HG03097 (cell line): ENCODE results near the gene CT47A1.
"Not testable (repeated sequence)": the region's sequence is repeated elsewhere in the genome, so short reads cannot be mapped to it uniquely, and the experiment has no call there.

Experiments
- ATAC-seq: cut with Tn5 transposase; IDR thresholded peaks from one replicate; pipeline ENCODE4 v1.9.1; 2021; ENCODE audit not compliant: unreplicated experiment, low FRiP score

CT47A1 gene

DNA sequence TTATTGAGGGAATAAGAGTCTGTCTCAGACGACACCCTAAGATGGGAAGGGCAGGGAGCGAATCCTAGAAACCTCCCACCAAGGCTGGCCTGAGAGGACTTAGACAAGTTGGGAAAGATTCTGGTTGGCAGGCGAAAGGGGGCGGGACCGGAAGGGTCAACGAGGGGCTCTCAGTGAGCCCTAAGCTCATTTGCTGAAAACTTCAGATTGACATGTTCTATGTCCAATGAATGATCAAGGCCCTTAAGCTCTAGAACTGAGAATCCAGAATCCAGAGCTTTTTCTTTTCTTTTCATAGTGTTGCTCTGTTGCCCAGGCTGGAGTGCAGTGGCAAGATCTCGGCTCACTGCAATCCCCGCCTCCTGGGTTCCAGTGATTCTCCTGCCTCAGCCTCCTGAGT is at the start of gene CT47A1:
TSS of gene CT47A1 (minus strand) at position 101 of the 400 bp plus-strand sequence. CDS start 231 bp downstream, outside the sequence.
- ATAC-seq, result not testable (repeated sequence)

- no peak for ATAC-seq
Observed at GRCh38 chrX:121032531-121032930, 47.0 kb upstream of the CT47A1 start.

GRCh38 chrX:121030083-121030482 is 44.5 kb upstream of the CT47A1 start:
- ATAC-seq, result no peak

GRCh38 chrX:121028419-121028818 is 42.9 kb upstream of the CT47A1 start:
- no peak for ATAC-seq

DNA sequence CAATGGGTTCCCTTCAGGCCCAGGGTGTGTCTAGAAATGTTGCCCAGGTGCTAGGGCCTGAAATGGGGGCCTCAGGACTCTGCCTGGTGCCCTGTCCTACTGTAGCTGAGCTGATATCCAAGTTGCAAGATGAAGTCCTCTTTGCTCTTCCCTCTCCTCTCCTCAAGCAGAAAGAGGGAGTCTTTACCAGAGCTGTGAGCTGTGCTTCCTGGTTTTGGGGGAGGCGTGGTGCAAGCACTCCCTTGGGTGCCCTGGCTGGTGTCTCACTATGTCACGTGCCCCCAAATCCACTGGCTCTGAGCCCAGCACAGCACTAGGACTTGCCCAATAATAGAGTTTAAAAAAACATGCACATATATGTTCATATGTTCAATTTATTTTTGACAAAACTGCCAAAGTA is 29.3 kb upstream of the CT47A1 start:
- no peak for ATAC-seq

- no peak for ATAC-seq
Observed at GRCh38 chrX:121013897-121014455, 28.4 kb upstream of the CT47A1 start.

DNA sequence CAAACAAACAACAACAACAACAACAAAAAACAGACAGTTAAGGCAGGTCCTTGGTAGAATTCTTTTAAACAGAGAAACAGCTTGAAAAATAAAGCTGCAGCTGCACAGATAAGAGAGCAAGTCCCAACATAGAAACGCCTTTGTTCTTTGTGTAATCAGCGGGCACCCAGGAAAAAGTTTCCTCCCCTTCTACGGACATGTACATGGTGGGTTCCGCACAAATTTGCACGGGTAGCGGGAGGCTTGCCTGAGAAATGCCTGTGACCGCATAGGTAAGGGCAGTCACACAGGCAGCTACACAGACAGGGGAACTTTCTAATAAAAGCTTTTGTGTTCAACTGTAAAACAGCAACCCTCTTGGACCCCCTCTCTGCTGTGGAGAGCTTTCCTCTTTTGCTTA is 25.7 kb upstream of the CT47A1 start:
- no peak for ATAC-seq

DNA sequence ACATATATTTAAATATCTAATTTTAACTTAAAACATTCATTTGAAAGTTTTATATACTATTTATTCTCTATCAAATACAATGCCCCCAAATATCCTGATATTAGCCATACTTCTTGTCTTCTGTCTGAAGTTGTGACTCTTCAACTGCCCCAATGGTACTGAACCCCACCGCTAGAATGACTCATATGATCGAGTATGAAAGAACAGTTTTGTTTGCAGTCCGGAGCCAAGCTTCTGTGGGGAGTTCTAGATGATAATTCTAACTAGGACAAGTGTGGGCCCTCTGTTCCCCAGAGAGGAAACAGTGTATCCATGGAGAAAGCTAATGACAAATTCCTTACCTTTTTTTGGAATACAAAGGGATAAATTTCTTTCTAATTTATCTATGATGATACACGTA is 24.7 kb upstream of the CT47A1 start:
- no peak for ATAC-seq

DNA sequence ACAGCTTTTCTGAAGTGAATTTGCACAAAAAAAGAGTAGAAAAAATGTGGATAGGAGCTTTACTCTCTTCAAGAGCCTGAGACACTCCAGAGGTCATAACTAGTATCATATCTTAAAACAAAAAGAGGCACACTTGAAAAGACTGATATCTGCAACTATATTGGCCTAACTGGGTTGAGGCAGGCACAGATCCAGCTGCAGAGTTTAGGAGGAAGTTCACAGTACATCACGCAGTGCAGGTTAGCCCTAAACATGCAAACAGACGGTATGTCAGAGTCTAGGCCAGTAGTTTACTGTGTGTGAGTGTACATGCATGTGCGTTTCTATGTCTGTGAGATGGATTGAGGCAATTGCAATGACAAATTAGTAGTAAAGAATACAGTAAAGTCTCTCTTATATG is 24.2 kb upstream of the CT47A1 start:
- ATAC-seq, result no peak

DNA sequence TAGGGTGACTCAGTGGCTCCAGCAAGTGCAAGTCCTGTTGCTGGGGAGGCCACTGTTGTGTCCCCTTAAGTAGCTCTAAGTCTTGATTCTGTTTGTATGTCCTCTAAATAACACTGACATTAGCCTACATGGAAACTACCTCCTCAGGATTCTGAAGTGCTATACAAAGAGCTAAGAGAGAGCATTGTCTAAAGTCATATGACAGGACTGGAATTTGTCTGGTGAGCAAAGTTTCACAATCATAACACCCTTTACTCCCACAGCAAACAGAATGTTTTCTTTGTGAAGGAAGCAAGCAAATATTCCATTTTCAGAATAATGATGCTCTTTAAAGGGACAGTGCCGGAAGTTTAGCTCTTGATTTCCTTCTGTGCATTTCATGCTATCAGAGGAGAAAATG is 23.4 kb upstream of the CT47A1 start:
- no peak for ATAC-seq

DNA sequence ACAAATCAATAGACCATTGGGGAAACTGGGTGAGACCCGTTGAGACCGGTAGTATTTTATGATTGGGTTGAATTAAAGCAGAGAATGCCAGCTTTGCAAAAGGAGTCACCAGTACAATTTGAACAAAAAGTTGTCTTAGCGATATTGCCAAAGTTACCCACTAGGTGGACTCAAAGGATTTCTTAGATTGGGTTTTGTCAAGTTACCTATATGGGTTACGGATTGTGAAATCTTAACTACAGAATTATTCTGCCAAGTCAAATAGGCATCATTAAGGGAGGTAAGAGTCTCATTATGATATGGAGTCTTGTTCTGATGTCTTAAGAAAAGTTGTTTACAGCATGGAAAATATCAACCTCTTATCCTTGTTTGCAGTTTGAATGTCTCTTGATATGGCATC is 15.0 kb upstream of the CT47A1 start:
- ATAC-seq, result no peak

DNA sequence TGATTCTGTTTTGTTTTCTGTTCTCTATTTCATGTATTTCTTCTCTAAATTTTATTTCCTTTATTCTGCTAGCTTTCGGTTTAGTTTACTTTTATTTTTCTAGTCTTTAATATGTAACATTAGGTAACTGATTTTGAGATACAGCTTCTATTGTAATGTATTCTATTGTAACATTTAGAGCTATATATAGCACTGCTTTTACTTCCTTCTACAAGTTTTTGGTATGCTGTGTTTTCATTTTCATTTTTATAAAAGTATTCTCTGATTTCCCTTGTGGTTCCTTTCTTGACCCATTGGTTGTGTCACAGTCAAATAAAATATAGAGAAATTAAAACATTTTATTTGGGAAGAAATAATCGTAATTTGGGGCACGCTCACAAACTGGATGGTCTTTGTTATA is 13.9 kb upstream of the CT47A1 start:
- no peak for ATAC-seq

GRCh38 chrX:120956500-120956899 is 29.1 kb downstream of the CT47A1 start, which contains the start of gene CT47A7:
Gene CT47A7 (minus strand): TSS chrX:120956600. CDS start chrX:120956345, 255 bp downstream.
- ATAC-seq, result not testable (repeated sequence)
